GM21447 (cell line): ENCODE results near the gene KLHL17.
"Not testable (repeated sequence)": the region's sequence is repeated elsewhere in the genome, so short reads cannot be mapped to it uniquely, and the experiment has no call there.

Experiments
- ATAC-seq: cut with Tn5 transposase; IDR thresholded peaks from one replicate; pipeline ENCODE4 v1.9.1; 2021; ENCODE audit not compliant: unreplicated experiment

Gene KLHL17

DNA sequence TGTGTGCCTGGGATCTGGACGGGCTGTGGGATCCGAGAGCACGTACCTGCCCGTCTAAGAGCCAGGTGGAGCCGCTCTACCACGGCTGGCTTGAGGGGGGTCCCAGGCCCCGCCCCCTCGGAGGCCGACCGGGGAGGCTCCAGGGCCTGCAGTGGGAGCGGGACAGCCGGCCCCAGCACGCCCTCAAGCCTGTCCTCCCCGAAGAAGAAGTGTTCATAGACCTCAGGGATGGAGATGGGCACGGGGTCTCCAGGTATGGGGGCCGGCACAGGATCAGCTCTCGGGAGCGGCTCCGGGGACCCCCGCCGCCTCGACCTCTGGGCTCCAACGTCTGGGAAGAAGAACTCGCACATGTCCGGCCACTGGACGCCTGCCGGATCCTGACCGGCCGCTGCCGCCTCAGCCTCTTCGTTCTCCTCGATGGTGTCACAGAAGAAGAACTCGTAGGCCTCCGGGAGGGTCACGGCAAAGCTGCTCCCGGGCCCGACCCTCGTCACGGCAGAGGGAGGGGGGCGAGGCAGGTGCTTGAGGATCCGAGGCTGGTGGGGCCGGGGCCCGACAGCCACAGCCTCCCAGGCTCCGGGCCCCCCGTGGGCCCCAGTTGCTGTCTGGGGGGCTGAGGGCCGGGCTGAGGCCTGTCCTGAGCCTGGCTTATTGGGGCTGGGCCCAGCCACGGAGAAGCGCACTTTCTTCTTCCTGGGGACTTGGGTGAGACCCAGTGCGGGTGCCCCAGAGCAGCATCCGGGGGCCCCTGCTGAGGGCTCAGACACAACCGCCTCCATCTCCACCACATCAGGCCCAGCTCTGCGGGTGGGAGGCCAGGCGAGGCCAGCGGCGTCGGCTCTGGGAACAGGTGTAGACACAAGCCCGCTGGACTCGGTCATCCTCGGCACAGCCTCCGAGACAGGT, 18.7 kb downstream of the KLHL17 start:
- no peak for ATAC-seq

DNA sequence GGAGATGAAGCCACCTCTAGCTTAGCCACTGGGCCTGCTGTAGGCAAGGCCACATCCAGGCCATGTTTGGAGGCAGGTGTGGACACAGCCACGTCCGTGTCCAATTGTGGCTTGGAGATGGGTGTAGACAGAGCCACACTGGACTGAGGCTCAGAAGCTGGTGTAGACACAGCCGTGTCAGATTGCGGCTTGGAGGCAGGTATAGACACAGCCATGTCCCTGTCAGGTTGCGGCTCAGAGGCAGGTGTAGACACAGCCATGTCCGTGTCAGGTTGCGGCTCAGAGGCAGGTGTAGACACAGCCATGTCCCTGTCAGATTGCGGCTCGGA, 19.3 kb downstream of the KLHL17 start:
- ATAC-seq: no peak

DNA sequence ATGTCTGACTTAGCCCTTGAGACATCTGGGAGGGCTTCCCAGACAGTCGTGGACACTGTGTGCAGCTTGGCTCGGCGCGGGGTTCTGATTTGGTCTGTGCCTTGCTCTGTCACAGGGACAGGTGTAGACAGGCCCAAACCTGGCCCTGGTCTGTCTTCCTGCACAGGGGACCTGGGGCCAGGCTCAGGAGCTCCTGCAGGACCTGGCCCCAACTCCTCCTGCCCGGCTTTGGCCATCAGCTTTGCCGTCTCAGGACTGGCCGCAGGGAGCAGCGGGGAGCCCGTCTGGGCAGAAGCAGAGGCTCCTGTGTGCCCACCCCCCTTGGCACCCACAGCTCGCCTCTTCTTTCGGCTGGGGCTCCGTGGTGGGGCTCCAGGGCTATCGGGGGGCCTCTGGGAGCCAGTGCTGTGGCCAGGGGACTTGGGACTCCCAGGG, 19.8 kb downstream of the KLHL17 start:
- no peak for ATAC-seq

DNA sequence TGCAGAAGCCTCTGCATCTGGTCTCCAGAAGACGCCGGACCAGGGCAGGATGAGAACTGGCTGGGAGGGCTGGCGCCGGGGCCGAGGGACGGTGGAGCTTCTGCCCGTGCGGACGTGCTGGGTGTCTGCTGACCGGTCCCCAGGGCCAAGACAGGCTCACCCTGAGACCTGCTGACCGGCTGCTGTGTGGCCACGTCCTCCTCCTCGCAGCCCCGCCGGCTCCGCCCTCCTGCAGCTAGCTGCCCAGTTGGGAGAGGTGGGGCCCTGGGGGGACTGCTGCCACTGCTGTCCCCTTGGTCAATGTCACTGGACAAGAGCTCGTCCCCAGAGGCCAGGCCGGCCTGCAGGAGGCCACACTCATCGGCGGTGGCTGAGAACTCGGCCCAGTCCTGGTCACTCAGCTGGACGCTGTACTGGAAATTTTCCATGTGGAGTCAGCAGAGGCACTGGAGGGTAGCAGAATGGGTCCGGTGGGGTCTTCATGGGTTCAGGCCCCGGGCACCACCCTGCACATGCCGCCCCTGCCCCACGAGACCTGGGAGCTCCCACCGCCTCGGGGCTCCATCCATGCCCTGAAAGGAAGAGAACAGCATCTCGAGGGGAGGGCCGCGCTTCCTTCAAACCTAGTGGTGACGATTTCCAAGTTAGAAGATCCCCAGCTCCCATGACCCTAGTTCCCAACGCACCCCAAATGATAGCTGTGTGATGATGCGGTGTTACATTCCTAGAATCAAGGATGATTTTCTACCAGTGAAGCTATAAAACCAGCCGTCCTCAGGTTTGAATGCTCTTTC, 20.4 kb downstream of the KLHL17 start:
- no peak for ATAC-seq

DNA sequence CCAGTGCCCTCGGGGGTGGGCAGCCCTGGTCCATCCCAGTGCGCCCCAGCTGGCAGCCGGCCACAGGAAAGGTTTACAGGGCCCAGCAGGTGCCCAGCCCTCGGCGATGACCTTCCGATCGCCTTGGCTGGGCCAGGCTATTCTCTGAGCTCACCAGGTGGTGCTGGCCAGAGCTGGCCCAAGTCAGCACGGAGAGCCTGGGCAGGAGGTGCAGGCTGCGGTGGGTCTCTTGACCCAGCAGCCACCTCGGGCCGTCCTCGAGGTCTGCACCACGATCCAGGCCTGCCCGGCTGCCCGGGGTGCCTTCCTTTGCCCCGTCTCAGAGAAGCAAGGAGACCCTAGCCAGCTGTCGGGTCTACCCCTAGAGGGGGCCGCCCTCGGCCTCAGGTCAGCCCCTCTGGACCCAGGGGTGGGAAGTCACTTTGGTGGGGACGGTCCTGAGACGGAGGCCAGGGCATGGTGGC, 21.1 kb downstream of the KLHL17 start:
- ATAC-seq: no peak

DNA sequence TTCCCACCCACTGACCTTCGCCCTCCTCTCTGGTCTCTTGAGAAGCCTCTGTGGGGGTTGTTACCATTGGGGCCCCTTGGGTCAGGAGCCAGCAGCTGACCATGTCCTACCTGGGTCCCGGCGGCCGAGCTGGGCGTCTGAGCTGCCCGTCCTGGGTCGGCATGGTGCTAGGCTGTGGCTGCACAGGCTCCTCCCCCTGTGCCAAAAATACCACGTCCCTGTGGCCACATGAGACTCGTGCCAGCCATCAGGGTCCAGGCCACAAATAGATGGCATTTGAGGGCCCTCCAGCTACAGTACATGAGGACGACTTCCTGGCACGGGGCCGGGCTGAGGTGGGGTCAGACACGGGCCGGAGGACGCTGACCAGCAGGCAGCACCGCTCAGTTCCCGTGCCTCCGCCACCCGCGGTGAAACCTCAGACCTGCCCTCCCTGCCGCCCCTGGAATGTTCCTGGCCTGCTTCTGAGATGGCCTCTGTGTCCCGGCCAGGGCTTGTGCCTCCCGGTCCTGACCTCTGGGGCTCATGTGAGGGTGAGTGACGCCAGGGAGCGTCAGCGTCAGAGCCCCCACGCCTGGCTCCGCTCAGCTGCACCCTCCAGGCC, 21.7 kb downstream of the KLHL17 start, which contains the start of gene PERM1:
PERM1 (minus strand) TSS at position 139 of the 604 bp plus-strand sequence. CDS start 1,064 bp downstream, outside the sequence.
- ATAC-seq: no peak

DNA sequence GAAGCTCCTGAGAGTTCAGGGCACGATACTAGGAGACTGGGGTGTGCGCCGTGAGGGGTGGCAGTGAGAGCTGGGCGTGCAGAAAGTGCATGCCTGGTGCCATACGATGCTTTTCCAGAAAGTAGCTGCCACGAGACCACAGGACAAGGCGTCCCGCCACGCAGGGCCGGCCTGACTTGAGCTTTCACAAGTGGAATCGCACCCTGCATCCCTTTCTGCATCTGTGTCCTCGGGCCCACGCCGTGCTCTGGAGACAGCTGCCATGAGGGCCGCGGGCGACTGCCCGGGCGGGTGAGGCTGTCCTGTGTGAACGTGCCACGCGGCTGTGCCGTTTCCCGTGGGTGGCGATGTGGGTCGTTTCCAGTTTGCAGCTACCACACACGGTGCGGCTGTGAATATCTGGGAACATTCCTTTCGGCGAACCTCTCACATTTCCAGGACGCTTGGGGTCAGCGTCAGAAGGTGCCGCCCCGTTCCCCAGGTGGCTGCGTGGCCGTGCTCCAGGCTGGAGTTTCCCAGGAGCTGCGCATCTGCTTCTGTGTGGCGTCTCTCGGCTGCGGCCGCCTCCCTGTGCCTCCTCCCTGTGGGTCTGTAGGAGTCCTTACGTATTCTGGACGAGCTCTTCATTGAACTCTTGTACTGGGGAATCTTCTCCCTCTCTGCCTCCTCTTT, 22.5 kb downstream of the KLHL17 start:
- ATAC-seq: no peak

DNA sequence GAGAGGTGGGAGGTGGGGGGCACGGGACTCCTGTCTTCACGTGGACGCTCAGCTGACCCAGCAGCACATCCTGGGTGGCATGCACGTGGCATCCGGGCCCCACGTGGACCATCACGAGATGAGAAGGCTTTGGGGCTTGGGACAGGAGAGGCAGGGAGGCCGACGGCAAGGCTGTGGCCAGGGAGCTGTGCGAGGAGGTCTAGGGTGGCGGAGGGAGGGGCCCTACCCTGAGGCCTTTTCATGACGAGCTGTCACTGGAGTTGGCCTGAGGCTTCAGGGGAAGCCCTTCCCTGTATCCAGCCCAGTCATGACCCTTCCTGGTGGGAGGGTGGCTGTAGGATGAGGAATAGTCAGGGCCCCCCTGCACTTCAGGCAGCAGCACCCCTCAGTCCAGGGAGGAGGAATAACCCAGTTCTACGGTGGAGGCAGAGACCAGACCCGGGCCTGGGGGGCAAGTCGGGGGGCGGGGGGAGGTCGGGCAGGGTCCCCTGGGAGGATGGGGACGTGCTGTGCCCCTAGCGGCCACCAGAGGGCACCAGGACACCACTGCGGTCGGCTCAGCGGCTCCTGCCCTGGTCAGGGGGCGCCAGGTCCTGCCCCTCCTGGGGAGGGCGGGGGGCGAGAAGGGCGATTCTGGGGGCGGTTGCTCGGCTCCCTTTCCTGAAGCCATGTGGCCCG, 23.6 kb downstream of the KLHL17 start:
- no peak for ATAC-seq

DNA sequence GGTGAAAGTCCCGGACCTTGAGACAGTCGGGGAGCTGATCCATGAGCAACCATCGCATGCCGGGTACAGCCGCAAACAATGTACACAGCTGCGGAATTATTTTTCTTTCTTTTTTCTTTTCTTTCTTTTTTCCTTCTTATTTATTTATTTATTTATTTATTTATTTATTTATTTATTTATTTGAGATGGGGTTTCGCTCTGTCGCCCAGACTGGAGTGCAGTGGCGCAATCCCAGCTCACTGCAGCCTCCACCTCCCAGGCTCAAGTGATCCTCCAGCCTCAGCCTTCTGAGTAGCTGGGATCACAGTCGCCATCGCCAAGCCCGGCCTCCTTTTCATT, 24.1 kb downstream of the KLHL17 start:
- no peak for ATAC-seq

DNA sequence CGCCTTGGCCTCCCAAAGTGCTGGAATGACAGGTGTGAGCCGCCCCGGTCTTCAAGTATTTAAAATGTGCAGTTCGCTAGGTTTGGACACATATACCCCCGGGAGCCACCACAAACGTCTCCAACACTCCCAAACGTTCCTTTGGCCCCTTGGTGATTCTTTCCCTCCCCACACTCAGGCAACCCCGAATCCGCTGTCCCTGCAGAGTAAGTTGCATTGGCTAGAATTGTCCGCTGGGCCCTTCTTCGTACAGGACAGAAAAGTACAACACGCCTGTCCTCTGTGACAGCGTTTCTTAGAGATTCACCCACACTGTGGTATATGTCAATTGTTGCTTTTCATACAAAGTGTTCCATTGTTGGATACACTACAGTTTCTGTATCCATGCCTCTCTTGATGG, 24.7 kb downstream of the KLHL17 start:
- no peak for ATAC-seq

DNA sequence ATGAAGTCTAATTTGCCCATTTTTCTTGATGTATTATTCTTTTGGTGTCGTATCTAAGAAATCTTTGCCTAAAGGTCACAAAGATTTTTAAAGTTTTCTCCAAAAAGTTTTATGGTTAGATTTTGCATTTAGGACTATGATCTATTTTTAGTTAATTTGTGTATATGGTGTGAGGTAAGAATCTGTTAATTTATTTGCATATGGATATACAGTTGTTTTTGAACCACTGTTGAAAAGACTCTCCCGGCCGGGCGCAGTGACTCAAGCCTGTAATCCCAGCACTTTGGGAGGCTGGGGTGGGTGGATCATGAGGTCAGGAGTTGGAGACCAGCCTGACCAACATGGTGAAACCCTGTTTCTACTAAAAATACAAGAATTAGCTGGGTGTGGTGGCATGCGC, 27.7 kb downstream of the KLHL17 start:
- ATAC-seq: not testable (repeated sequence)

DNA sequence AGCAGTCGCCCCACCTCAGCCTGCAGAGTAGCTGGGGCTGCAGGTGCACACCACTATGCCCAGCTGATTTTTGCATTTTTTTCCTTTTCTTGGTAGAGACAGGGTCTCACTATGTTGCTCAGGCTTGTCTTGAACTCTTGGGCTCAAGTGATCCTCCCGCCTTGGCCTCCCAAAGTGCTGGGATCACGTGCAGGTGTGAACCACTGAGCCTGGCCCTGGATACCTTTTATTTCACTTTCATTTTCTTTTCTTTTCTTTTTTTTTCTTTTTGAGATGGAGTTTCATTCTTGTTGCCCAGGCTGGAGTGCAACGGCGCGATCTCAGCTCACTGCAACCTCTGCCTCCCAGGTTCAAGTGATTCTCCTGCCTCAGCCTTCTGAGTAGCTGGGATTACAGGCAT, 30.9 kb downstream of the KLHL17 start:
- not testable (repeated sequence) for ATAC-seq

DNA sequence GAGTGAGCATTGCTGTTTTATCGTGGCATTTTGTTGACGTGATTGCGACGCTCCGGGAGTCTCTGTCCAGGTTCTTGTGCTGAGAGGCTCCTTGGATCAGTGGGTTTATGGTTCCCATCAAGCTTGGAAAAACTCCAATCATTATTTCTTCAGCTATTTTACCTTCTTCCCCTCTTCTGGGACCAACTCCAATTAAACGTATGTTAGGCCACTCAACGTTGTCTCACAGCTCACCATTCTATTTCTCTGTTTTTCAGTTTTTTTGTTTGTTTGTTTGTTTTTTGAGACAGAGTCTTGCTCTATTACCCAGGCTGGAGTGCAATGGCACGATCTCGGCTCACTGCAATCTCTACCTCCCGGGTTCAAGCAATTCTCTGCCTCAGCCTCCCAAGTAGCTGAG, 31.5 kb downstream of the KLHL17 start:
- ATAC-seq: no peak

DNA sequence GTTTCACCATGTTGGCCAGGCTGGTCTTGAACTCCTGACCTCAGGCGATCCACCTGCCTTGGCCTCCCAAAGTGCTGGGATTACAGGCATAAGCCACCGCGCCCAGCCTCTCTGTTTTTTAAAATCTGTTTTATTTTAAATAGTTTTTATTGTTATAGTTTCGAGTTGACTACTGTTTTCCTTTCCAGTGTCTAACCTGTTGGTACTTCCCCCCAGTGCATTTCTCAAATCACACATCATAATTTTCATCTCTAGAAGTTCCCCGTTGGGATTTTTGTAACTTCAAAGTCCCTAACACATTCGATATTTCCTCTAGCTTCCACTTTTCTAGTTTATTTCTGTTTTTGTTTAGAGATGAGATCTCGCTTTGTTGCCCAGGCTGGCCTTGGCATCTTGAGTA, 32.0 kb downstream of the KLHL17 start:
- no peak for ATAC-seq

DNA sequence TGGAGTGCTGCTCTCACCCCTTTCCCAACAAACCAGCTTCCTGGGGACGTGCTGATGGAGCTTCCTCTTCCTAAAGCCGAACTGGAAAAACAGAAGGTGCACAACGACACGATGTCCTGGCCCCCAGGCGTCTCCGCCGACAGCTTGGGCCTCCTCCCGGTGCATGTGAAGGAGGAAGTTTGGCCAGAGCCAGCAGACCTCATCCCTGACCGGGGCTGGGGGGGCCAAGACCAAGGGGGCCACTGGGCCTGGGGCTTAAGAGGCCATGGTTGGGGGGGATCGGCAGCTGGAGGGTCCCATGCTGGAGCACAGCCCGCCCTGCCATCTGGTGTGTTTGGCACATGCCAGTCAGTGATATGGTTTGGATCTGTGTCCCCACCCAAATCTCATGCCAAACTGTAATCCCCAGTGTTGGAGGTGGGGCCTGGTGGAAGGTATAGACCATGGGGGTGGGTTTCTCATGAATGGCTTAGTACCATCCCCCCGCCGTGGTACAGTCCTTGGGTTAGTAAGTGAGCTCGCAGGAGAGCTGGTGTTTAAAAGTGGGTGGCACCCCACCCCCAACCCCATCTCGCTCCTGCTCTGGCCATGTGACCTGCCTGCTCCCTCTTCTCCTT, 33.1 kb downstream of the KLHL17 start:
- ATAC-seq: no peak

DNA sequence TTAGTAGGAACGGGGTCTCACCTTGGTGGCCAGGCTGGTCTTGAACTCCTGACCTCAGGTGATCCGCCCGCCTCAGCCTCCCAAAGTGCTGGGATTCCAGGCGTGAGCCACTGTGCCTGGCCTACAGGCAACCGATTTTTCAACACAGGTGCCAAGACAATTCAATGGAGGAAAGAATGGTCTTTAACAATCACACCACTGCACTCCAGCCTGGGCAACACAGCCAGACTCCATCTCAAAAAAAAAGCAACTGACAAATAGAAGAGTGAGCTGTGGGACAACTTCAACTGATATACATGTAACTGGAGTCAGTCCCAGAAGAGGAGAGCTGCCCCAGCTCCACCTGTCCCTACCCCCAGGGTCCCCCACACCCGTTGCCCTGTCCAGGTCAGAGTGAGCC, 34.2 kb downstream of the KLHL17 start:
- ATAC-seq: not testable (repeated sequence)

DNA sequence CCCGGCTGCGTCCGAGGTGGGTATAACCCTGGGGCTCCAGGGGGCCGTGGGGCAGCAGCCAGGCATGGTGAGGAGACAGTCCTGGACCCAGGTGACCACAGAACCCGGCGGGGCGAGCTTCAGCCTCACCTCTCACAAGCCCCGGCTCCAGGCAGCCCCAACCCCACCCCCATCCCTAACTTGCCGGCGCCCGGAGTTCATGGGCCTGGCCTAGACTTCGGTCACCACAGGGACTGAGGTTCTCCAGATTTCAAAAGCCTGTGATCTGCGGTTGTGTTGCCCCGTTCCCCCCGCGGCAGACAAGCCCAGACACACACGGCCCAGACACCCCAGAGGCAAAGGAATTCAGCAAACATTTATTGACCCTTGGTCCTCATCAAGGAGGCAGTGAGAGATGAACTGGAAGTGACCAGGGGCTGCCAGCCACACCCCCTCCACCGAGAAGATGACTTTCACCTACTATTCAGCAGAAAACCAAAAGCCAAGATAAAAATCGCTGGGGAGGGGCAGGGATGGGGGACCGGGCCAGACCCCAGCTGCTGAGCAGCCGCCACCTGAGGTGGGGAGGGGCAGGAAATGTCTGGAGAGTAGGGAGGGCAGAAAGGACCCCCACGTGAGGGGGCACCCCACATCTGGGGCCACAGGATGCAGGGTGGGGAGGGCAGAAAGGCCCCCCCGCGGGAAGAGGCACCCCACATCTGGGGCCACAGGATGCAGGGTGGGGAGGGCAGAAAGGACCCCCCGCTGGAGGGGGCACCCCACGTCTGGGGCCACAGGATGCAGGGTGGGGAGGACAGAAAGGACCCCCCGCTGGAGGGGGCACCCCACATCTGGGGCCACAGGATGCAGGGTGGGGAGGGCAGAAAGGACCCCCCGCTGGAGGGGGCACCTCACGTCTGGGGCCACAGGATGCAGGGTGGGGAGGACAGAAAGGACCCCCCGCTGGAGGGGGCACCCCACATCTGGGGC, 35.6 kb downstream of the KLHL17 start:
- ATAC-seq: no peak

DNA sequence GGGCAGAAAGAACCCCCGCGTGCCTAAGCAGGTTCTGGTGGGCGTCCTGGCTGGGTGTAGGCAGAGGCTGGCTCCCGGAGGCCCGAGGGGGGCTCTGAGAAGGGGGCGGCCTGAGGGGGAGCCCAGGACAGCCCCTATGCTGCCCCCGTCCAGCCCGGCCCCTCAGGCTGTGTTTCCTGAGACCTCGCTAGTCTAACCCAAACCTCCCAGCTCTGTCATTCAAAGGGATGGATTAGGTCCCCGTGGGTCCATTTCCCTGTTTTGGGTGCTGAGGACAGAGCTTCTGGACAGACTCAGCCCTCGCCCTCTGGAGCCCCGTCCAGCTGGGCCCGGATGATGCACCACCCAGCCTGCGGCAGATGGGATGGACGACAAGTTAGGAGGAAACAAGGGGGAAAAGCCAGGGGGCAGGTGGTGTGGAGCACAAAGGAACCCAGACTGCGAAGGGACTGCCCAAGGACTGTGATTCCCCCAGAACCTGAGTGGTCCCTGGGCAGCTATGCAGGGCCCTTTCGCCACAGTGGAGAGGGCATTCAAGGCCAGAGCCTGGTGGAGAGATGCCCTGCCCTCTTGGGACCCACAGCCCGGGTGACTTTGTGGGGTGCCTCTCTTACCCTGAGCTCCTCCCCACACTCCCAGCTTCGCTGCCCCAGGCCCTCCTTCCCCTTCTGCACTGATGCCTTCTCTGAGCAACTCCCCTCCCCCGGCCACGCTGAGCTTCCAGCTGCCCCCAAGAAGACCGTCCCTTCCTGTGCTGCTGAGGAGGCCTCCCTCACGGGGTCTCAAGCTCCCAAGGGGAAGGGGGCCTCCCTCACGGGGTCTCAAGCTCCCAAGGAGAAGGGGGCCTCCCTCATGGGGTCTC, 36.7 kb downstream of the KLHL17 start:
- no peak for ATAC-seq
